Gastroesophageal sphincter (tissue), 2 donors: ENCODE data around the gene NOTCH2NLA.
"Not testable (repeated sequence)": the region's sequence is repeated elsewhere in the genome, so short reads cannot be mapped to it uniquely, and the experiment has no call there.

ENCODE experiments used
- POLR2A ChIP-seq, 2 donors: fragments of 450-650 bp; IDR thresholded peaks; one replicate each; pipeline ENCODE4 v1.6.1; 2017; ENCODE audit warnings: antibody characterized with exemption in 2 of 2, mild to moderate bottlenecking in 2 of 2, moderate library complexity in 1 of 2
- POLR2AphosphoS5 ChIP-seq: sonication (generic); formaldehyde crosslinking; IDR thresholded peaks from one replicate; pipeline ENCODE4 v1.6.1; 2017; ENCODE audit warnings: antibody characterized with exemption

DNA sequence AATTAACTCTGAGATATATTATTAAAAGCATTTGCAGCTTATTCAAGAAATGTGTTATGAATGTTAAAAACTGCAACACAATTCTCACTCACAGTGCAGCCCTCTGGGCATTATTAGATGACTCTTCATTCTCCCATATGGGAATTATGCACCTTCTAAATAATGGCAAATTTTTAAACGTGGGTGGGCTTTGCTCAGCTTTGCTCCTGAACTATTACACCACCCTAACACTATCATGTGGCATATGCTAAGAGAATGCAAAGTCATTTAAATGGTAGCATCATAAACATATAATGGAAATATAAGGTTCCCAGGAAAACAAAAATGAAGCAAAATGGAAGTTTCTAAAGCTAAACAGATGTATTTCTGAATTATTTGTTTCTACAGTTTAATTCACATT, 61.5 kb downstream of the NOTCH2NLA start:
- TF ChIP-seq POLR2A (IDR thresholded peaks at IDR 0.05); POLR2AphosphoS5: not testable (repeated sequence)
